Measurements from ENCODE around the gene TRIM44. TPM values are rescaled to one million over a fixed set of nuclear protein-coding genes. Genes with fewer than 3 reads are reported as not detected.

The TRIM44 gene
- total RNA-seq, 1 donor, result 42.1 TPM

- no peak overlapping the region for H3K4me3 ChIP-seq (ENCODE audit: low read depth, low read length)
- TF ChIP-seq CTCF (IDR thresholded peaks at IDR 0.05; ENCODE audit: insufficient read depth, low read length), result no peak
- peak; percentile 46 for DNase-seq (ENCODE audit: low read depth)
These were observed 25.4 kb downstream of the TRIM44 start for GRCh38 chr11:35688023-35688422.

GRCh38 chr11:35689081-35689996, 26.8 kb downstream of the TRIM44 start:
- TF ChIP-seq CTCF (IDR thresholded peaks at IDR 0.05; ENCODE audit: insufficient read depth, low read length), result no peak
- H3K4me3 ChIP-seq (ENCODE audit: low read depth, low read length), result no peak overlapping the region
- no peak for DNase-seq (ENCODE audit: low read depth)

GRCh38 chr11:35702126-35702525, 39.6 kb downstream of the TRIM44 start:
- no peak for TF ChIP-seq CTCF (IDR thresholded peaks at IDR 0.05; ENCODE audit: insufficient read depth, low read length)
- no peak for DNase-seq (ENCODE audit: low read depth)
- no peak overlapping the region for H3K4me3 ChIP-seq (ENCODE audit: low read depth, low read length)

GRCh38 chr11:35709376-35709775, 46.8 kb downstream of the TRIM44 start:
- no peak overlapping the region for H3K4me3 ChIP-seq (ENCODE audit: low read depth, low read length)
- TF ChIP-seq CTCF (IDR thresholded peaks at IDR 0.05; ENCODE audit: insufficient read depth, low read length), result no peak
- DNase-seq (ENCODE audit: low read depth), result no peak

GRCh38 chr11:35711173-35711910, 48.8 kb downstream of the TRIM44 start:
- no peak overlapping the region for H3K4me3 ChIP-seq (ENCODE audit: low read depth, low read length)
- DNase-seq (ENCODE audit: low read depth), result no peak
- no peak for TF ChIP-seq CTCF (IDR thresholded peaks at IDR 0.05; ENCODE audit: insufficient read depth, low read length)

GRCh38 chr11:35711924-35712323, 49.3 kb downstream of the TRIM44 start:
- DNase-seq (ENCODE audit: low read depth), result no peak
- H3K4me3 ChIP-seq (ENCODE audit: low read depth, low read length), result no peak overlapping the region
- TF ChIP-seq CTCF (IDR thresholded peaks at IDR 0.05; ENCODE audit: insufficient read depth, low read length), result no peak

All from fibroblast of the aortic adventitia (primary cell).